Measurements from ENCODE around the gene WFDC11.

The WFDC11 gene

GRCh38 chr20:45626540-45626939, 43.5 kb downstream of the WFDC11 start:
- DNase-seq (ENCODE audit: low spot score), result no peak

- no peak for DNase-seq (ENCODE audit: low spot score)
These were observed 48.4 kb downstream of the WFDC11 start for GRCh38 chr20:45621593-45621992.

- DNase-seq (ENCODE audit: low spot score), result no peak
These were observed 52.4 kb downstream of the WFDC11 start for GRCh38 chr20:45617591-45617990.

GRCh38 chr20:45612314-45612713, 57.7 kb downstream of the WFDC11 start:
- no peak for DNase-seq (ENCODE audit: low spot score)

DNA sequence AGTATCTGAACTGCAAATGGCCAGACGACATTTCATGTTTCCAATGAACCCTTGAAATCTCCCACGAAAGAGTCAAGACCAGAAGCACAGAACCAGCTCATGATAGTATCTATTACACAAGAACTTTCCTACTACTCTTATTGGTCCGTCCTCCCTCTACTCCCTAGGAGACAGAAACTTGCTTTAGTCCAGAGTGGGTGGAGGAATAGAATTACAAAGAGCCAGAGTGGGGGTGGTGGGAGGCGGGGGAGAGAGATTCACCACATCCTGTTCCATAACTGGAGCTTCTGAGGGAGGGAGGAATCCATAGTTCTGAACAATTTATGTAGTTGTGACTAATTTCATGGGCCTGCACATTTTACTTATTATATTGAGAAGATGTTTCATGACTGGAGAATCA, 59.0 kb downstream of the WFDC11 start:
- no peak for DNase-seq (ENCODE audit: low spot score)

DNA sequence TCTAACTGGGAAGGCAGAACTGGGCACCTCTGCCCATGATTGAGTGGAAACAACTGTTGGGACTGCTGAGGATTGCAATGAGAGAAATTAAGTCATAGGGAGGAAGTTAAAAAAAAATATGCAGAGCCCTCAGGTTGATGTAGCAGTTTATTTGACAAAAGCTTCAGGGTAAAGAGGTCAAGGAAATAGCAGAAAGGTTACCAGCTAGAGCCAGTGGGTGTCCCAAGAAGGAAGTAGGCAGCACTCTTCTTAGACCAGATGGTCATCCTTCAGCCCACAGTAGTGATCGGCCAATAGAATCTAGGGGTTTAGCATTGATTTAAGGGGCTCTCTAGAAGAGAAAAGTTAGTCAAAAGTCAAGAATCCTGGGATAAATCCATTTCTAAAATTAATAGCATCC, 62.2 kb downstream of the WFDC11 start:
- DNase-seq (ENCODE audit: low spot score), result no peak
